ENCODE data around the gene OR52I1. TPM values are rescaled to one million over a fixed set of nuclear protein-coding genes. Genes with fewer than 3 reads are reported as not detected.

Gene OR52I1
- total RNA-seq, 4 donors from 2014 or later: not detected

GRCh38 chr11:4577761-4578160 lies 16.1 kb upstream of the OR52I1 start:
- Histone ChIP-seq H3K9me3 (no peaks in the 10 kb centered on the region), H3K4me1 (no peaks in the 10 kb centered on the region), H3K27ac (no peak overlapping the region), H3K4me3 (no peak overlapping the region), H3K36me3 (no peaks in the 10 kb centered on the region), H3K27me3 (peaks cover 4% of the 10 kb centered on the region)
- 58 to 80% methylated on average over 1 to 2 of the region's 2 CpGs for WGBS, 2 donors (ENCODE audit: low coverage in 1 of 2)
- TF ChIP-seq EP300 (IDR thresholded peaks at IDR 0.05) (no peak), POLR2AphosphoS5 (IDR thresholded peaks at IDR 0.05) (no peak), POLR2A (IDR thresholded peaks at IDR 0.05) (no peak), CTCF (IDR thresholded peaks at IDR 0.05) (no peak)
- ATAC-seq: no peak

- no peak overlapping the region for H3K27ac ChIP-seq
- TF ChIP-seq EP300 (IDR thresholded peaks at IDR 0.05): no peak
- TF ChIP-seq CTCF (IDR thresholded peaks at IDR 0.05): no peak
- no peak overlapping the region for H3K4me3 ChIP-seq
- H3K9me3 ChIP-seq: no peaks in the 10 kb centered on the region
- H3K36me3 ChIP-seq: no peaks in the 10 kb centered on the region
- 74 to 86% methylated on average over 3 to 6 of the region's 6 CpGs for WGBS, 2 donors (ENCODE audit: low coverage in 1 of 2)
- no peak for ATAC-seq
- H3K4me1 ChIP-seq: no peaks in the 10 kb centered on the region
- H3K27me3 ChIP-seq: peaks cover 4% of the 10 kb centered on the region
These were observed 15.2 kb upstream of the OR52I1 start for GRCh38 chr11:4578624-4579023.

- Histone ChIP-seq H3K27ac (no peak overlapping the region), H3K36me3 (no peaks in the 10 kb centered on the region), H3K4me1 (no peaks in the 10 kb centered on the region), H3K4me3 (no peak overlapping the region), H3K27me3 (peaks cover 13% of the 10 kb centered on the region), H3K9me3 (no peaks in the 10 kb centered on the region)
- ATAC-seq: no peak
- 67 to 85% methylated on average over 1 of the region's 1 CpG for WGBS, 2 donors (ENCODE audit: low coverage in 1 of 2)
- no peak for TF ChIP-seq POLR2AphosphoS5 (IDR thresholded peaks at IDR 0.05)
- no peak for TF ChIP-seq CTCF (IDR thresholded peaks at IDR 0.05)
- TF ChIP-seq POLR2A (IDR thresholded peaks at IDR 0.05): no peak
- TF ChIP-seq EP300 (IDR thresholded peaks at IDR 0.05): no peak
These were observed 13.7 kb upstream of the OR52I1 start for GRCh38 chr11:4580124-4580523.

GRCh38 chr11:4581443-4581842 lies 12.4 kb upstream of the OR52I1 start, which contains the start of gene OR52I2:
OR52I2 (plus strand) TSS chr11:4581743.
- TF ChIP-seq POLR2A (IDR thresholded peaks at IDR 0.05): no peak
- H3K27ac ChIP-seq: no peak within 1 kb of the TSS
- no peak for ATAC-seq
- peaks cover 19% of the 10 kb centered on the region for H3K27me3 ChIP-seq
- no peak within 1 kb of the TSS for H3K4me3 ChIP-seq
- H3K4me1 ChIP-seq: no peaks in the 10 kb centered on the region
- H3K36me3 ChIP-seq: no peaks in the 10 kb centered on the region
- H3K9me3 ChIP-seq: no peaks in the 10 kb centered on the region

GRCh38 chr11:4589017-4589416 lies 4.8 kb upstream of the OR52I1 start:
- TF ChIP-seq POLR2AphosphoS5 (IDR thresholded peaks at IDR 0.05): no peak
- TF ChIP-seq CTCF (IDR thresholded peaks at IDR 0.05): no peak
- no peak for TF ChIP-seq POLR2A (IDR thresholded peaks at IDR 0.05)
- TF ChIP-seq EP300 (IDR thresholded peaks at IDR 0.05): no peak
- H3K4me3 ChIP-seq: no peak overlapping the region
- WGBS, 2 donors (ENCODE audit: low coverage in 1 of 2): 40 to 58% methylated on average over 1 to 2 of the region's 3 CpGs
- no peaks in the 10 kb centered on the region for H3K36me3 ChIP-seq
- H3K4me1 ChIP-seq: no peaks in the 10 kb centered on the region
- H3K27ac ChIP-seq: no peak overlapping the region
- no peaks in the 10 kb centered on the region for H3K9me3 ChIP-seq
- peaks cover 15% of the 10 kb centered on the region for H3K27me3 ChIP-seq
- ATAC-seq: no peak
